Anterior cingulate cortex (tissue), 58 donors: ENCODE data around the gene TLK2.

Experiments used
- DNase-seq, 58 donors: peaks; one replicate each; lab custom pipeline; 2025; lab: John Stamatoyannopoulos, UW

Gene TLK2

GRCh38 chr17:62625184-62625869 is 146.7 kb downstream of the TLK2 start:
- DNase-seq, result peak in 1 of 58 donors; percentile 6

GRCh38 chr17:62625870-62626200 is 147.2 kb downstream of the TLK2 start:
- DNase-seq, result no peak

- peak in 1 of 58 donors; percentile 64 for DNase-seq
Measured at GRCh38 chr17:62626719-62627218, 148.1 kb downstream of the TLK2 start.

GRCh38 chr17:62627219-62627903 is 148.7 kb downstream of the TLK2 start, which contains the start of gene MRC2:
Gene MRC2, plus strand, starts transcription at chr17:62627670. Its CDS starts 133 bp downstream, at chr17:62627803.
- peak in 18 of 58 donors; percentile 13 to 64 (median 26) for DNase-seq

GRCh38 chr17:62627904-62628633 is 149.4 kb downstream of the TLK2 start:
- peak in 4 of 58 donors; percentile 16 to 52 (median 30) for DNase-seq

GRCh38 chr17:62628831-62629555 is 150.4 kb downstream of the TLK2 start:
- no peak for DNase-seq

GRCh38 chr17:62629556-62630364 is 151.1 kb downstream of the TLK2 start:
- DNase-seq, result no peak

GRCh38 chr17:62630365-62631085 is 151.9 kb downstream of the TLK2 start:
- no peak for DNase-seq

- no peak for DNase-seq
Measured at GRCh38 chr17:62631086-62631935, 152.7 kb downstream of the TLK2 start.

- DNase-seq, result no peak
Measured at GRCh38 chr17:62631936-62632924, 153.6 kb downstream of the TLK2 start.

- DNase-seq, result no peak
Measured at GRCh38 chr17:62637809-62638208, 159.2 kb downstream of the TLK2 start.

GRCh38 chr17:62641153-62641552 is 162.5 kb downstream of the TLK2 start:
- no peak for DNase-seq

- DNase-seq, result no peak
Measured at GRCh38 chr17:62641951-62642350, 163.3 kb downstream of the TLK2 start.

GRCh38 chr17:62643496-62643895 is 164.9 kb downstream of the TLK2 start:
- no peak for DNase-seq

- DNase-seq, result no peak
Measured at GRCh38 chr17:62644487-62645173, 166.0 kb downstream of the TLK2 start.
